ENCODE measurements around the gene FBN3.
"Not testable (repeated sequence)": the region's sequence is repeated elsewhere in the genome, so short reads cannot be mapped to it uniquely, and the experiment has no call there.

Gene FBN3

GRCh38 chr19:8155318-8155717 lies 5.9 kb upstream of the FBN3 start:
- TF ChIP-seq ZNF623 (tag by site-specific recombination; IDR thresholded peaks at IDR 0.05) (no peak), ZNF302 (tag by site-specific recombination; IDR thresholded peaks at IDR 0.05; ENCODE audit: low read depth) (no peak), ZNF398 (tag by site-specific recombination; IDR thresholded peaks at IDR 0.05) (no peak), ZFP69B (tag by site-specific recombination; IDR thresholded peaks at IDR 0.05) (no peak), ATF2 (tag by site-specific recombination; IDR thresholded peaks at IDR 0.05; ENCODE audit: low read depth) (no peak)
- Histone ChIP-seq H3K36me3 (ENCODE audit: control insufficient read depth in 2 of 2, insufficient read depth in 1 of 2, low read length in 2 of 2) (no peaks in the 10 kb centered on the region), H3K4me1 (ENCODE audit: control insufficient read depth, insufficient read depth, low read length) (peaks cover 4% of the 10 kb centered on the region), H3K9me3 (ENCODE audit: control insufficient read depth, insufficient read depth, low read depth, low read length) (no peaks in the 10 kb centered on the region), H3K4me3 (ENCODE audit: low read depth, low read length) (no peak overlapping the region), H3K27ac (ENCODE audit: extremely low read depth, low read depth, low read length) (no peak overlapping the region)
- ChIA-PET CTCF (interaction anchor here (0.6 to 1.5 kb wide), 5 partner anchors 16 to 521 kb away, joined by 3 to 8 read pairs (median 5); no protein-coding TSS in a partner anchor), POLR2A (interaction anchor here (0.6 to 1.1 kb wide), 3 partner anchors 55 to 763 kb away, joined by 3 to 6 read pairs (median 5); partner anchors contain the start of gene TIMM44)

- H3K9me3 ChIP-seq (ENCODE audit: control insufficient read depth, insufficient read depth, low read depth, low read length); H3K4me1 ChIP-seq (ENCODE audit: control insufficient read depth, insufficient read depth, low read length); H3K36me3 ChIP-seq (ENCODE audit: control insufficient read depth in 2 of 2, insufficient read depth in 1 of 2, low read length in 2 of 2); H3K4me3 ChIP-seq (ENCODE audit: low read depth, low read length); H3K27ac ChIP-seq (ENCODE audit: extremely low read depth, low read depth, low read length): not testable (repeated sequence)
- ChIA-PET CTCF (interaction anchor here (0.6 kb wide), 1 partner anchor 12 kb away, joined by 4 read pairs; no protein-coding TSS in a partner anchor), POLR2A (interaction anchor here (0.6 to 0.8 kb wide), 2 partner anchors 9 to 148 kb away, joined by 3 to 4 read pairs; no protein-coding TSS in a partner anchor)
These were observed 4.6 kb upstream of the FBN3 start for GRCh38 chr19:8154014-8154413.

GRCh38 chr19:8151767-8152035 lies 2.3 kb upstream of the FBN3 start:
- no peak overlapping the region for H3K27ac ChIP-seq (ENCODE audit: extremely low read depth, low read depth, low read length)
- ChIA-PET CTCF (no interaction called here), POLR2A (no interaction called here)
- no peak overlapping the region for H3K4me3 ChIP-seq (ENCODE audit: low read depth, low read length)
- peaks cover 4% of the 10 kb centered on the region for H3K4me1 ChIP-seq (ENCODE audit: control insufficient read depth, insufficient read depth, low read length)
- H3K36me3 ChIP-seq (ENCODE audit: control insufficient read depth in 2 of 2, insufficient read depth in 1 of 2, low read length in 2 of 2): no peaks in the 10 kb centered on the region
- H3K9me3 ChIP-seq (ENCODE audit: control insufficient read depth, insufficient read depth, low read depth, low read length): no peaks in the 10 kb centered on the region
- TF ChIP-seq ZNF645 (tag by site-specific recombination; IDR thresholded peaks at IDR 0.05) (no peak), ZNF202 (tag by site-specific recombination; IDR thresholded peaks at IDR 0.05; ENCODE audit: borderline replicate concordance) (no peak), ZEB2 (tag by site-specific recombination; IDR thresholded peaks at IDR 0.05) (no peak), ZNF701 (tag by site-specific recombination; IDR thresholded peaks at IDR 0.05) (no peak), PRDM4 (tag by site-specific recombination; IDR thresholded peaks at IDR 0.05) (no peak), ZNF623 (tag by site-specific recombination; IDR thresholded peaks at IDR 0.05) (no peak), ZNF132 (tag by site-specific recombination; IDR thresholded peaks at IDR 0.05; ENCODE audit: borderline replicate concordance) (no peak), ZNF785 (tag by site-specific recombination; IDR thresholded peaks at IDR 0.05) (no peak), ZNF175 (tag by site-specific recombination; IDR thresholded peaks at IDR 0.05) (no peak), PRDM2 (tag by site-specific recombination; IDR thresholded peaks at IDR 0.05; ENCODE audit: borderline replicate concordance) (no peak), ZNF37A (tag by site-specific recombination; IDR thresholded peaks at IDR 0.05) (no peak), ZNF560 (tag by site-specific recombination; IDR thresholded peaks at IDR 0.05; ENCODE audit: borderline replicate concordance) (no peak), ZNF677 (tag by site-specific recombination; IDR thresholded peaks at IDR 0.05) (no peak), ZNF585B (tag by site-specific recombination; IDR thresholded peaks at IDR 0.05) (no peak), ZNF791 (tag by site-specific recombination; IDR thresholded peaks at IDR 0.05) (no peak)

Data from HEK293 (cell line).